Erythroblast (primary cell): ENCODE results near the gene SLC15A3.
A peak's percentile ranks its signal among the peaks of the same experiment; 100 is the strongest.

ENCODE experiments used
- DNase-seq, 2 experiments: peaks; one replicate each; lab custom pipeline; 2025; lab: John Stamatoyannopoulos, UW
- GATA1 ChIP-seq: IDR thresholded peaks from 2 replicates; pipeline ENCODE4 v1.6.1; 2011; ENCODE audit warnings: low read depth, mild to moderate bottlenecking, control low read depth, low read length, moderate library complexity
- POLR2A ChIP-seq: IDR thresholded peaks from 2 replicates; pipeline ENCODE4 v1.6.1; 2011; ENCODE audit warnings: mild to moderate bottlenecking, low read length

SLC15A3 gene

DNA sequence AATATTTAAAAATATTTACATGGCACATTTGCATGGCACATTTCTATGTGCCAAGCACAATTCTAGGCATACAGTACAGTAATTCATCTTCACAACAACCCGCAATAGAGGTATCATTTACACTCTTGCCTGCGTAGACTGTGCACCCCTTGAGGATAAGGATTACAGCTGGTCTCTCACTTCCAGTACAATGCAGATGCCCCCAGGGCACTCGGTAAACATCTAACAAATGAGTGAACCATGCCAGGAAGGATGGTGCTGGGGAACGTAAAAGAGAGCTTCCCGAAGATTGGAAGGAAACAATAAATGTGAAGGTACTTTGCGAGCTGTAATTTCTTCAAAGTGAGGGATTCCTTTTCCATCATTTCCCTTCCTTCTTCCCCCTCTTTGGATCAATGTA is 46.9 kb downstream of the SLC15A3 start:
- TF ChIP-seq GATA1 (no peak), POLR2A (no peak)
- no peak for DNase-seq

DNA sequence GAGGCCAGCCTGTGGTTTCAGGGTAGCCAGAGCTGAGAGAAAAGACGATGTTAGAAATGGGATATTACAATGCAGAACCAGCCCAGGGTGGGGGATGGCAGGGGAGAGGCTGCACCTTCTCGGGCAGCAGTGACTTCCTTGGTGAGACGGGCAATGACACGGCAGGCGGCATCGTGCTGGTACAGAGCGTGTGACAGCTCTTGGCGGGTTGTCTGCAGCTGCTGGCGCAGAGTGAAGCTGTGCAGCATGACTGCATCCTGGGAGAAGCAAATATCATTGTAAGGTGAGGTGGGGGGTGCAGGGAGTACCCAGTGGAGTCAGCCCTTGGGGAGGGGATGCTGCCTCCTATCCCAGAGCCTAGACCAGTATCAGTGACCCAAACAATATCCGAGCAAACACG is 49.4 kb downstream of the SLC15A3 start:
- TF ChIP-seq GATA1, result no peak
- TF ChIP-seq POLR2A, result no peak
- no peak for DNase-seq

DNA sequence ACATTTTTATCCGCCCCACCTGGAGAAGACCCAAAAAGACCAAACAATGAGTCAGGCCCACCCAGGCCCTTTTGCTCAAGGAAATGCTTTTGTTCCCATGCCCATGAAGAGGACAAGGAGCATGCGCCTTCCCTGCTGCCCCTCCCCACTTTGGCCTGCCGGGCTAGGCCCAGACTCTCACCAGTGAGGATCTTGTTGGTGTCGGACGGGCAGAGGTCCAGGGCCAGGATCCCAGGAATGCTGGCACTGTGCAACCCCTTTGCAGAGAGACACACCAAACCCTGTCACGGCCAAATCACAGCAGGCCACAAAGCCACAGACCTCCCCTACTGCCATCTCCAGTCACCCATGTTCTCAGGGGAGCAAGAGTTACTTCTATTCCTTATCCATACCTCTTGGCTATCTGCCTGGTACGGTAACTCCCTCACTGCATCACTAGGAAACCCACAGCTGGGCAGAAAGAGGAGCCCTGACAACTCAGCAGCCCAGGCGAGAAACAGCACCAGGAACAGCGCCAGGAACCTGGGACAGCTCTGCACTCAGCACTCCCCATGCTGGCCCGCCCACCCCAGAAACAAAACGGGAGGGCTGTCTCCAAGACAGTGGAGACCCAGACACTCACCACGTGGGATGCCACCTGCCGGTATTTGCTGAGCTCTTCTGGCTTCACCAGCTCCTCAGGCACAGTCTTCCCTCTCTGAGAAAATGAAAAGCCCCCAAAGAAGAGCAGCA is 51.1 kb downstream of the SLC15A3 start:
- TF ChIP-seq GATA1 (no peak), POLR2A (no peak)
- DNase-seq, result no peak

DNA sequence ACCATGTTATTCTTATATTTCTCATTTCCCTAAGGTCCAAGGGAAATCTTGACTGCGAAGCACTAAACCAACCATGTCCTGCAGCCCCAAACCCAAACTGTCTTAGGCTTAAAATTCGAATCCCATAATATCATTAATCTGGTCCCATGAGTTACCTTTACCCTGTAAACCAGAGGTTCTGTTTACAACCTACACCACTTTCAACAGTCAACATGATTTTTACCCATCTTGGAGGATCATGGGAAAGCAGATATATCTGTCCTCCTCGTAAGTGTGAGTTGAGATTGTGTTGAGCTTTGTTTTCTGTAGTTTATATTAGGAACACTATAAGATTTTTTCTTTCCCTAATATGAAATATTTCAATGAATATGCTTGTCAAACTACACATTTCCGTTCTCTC is 52.0 kb downstream of the SLC15A3 start:
- DNase-seq, result no peak
- TF ChIP-seq GATA1 (no peak), POLR2A (no peak)

DNA sequence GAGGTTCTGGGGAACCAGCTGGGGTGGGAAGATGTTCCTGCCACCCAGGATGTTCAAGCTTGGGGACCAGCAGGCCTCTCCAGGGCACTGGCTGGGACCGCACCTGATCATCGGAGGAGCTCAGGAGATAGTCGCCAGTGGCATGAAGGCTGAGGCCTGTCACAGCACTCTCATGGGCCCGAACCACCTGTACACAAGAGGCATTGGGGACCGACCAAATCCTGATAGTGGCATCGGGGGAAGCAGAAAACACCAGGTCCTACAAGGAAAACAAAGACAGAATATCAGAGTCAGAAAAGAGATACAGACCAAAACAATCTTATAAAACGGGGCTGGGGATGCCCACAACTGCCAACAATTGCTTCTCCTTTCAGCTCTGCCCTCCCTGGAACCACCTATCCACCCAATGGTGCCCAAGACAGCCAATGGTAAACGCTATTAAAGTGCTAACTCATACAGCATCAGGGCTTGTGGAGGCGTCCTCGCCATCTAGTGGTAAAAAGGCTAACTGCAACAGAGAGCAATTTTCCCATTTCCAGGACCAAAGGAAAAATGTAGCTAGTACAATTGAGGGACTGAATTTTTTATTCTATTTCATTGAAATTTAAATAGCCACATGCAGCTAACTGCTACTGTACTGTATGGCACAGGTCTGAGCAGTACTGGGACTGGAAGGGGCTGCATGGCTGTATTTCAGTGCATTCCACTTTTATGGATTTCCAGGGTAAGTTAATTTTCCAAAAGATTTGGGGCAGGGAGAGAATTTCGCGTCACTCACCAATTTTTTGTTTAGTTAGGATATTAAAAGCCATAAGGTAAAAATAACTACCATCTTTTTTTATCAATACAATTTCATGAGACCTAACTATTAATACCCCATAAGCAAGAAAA is 52.7 kb downstream of the SLC15A3 start:
- peak; percentile 78 to 85 for DNase-seq
- no peak for TF ChIP-seq POLR2A
- TF ChIP-seq GATA1, result no peak

DNA sequence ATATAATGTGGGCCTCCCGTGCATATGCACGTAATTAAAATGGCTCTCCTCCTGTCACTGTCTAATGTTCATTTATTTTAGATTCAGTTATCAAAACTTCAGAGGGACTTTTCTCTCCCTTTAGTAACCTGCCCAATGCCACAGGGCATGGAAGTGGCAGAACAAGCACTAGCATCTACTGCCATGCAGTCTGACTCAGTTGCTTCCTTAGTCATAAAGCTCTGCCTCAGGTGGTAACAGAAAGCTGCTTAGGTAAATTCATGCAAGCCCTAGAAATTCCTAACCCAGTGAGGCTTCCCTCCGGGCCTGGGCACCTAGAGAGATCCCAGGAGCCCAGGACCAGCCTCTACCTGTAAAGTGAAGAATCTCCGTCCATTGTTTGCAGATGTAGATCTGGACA is 54.5 kb downstream of the SLC15A3 start:
- DNase-seq, result no peak
- no peak for TF ChIP-seq POLR2A
- TF ChIP-seq GATA1, result no peak

DNA sequence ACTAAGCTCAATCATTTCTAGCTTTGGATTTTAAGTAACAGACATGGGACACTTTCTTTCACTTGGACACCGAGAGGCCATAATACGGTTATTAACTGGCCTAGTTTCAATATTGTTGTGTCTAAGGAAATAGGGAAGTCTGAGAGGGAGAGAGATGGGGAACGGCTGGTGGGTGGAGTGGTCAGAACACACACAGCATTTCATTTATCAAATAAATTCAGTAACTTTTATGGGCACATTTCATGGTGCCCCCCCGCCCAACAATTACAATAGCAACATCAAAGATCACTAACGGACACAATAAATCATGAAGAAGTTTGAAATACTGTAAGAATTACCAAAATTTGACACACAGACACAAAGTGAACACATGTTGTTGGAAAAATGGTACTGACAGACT is 56.3 kb downstream of the SLC15A3 start:
- TF ChIP-seq POLR2A (no peak), GATA1 (no peak)
- no peak for DNase-seq

DNA sequence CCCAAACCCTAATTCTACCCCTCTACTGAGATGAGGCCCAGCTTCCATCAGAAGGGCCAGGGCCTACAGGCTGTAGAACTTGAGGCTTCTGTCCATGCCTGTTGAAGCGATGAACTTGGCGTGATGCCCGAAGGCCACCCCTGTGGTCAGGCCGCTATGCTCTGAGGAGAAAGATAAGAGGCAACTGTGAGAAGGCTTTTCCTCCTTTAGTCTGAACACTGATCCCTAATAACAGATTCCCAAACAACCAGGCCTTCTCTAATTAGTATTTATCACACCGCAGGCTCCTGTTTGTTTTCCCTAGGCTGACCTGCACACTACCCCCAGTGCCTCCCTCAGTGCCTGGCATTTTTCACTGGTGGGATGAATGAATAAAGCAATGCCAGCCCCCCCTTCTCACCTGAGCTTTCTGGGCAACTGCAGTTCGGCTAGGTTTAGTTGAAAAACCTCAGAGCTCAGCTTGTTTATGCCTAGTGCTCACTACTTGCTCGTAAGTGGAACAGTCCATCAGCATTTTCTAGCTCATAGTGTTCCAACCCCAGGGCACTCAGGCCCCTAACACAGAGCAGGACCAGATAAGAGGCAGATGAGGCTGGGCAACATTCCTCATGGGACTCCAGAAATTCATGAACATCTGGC is 60.8 kb downstream of the SLC15A3 start:
- DNase-seq, result peak; percentile 88 to 90
- TF ChIP-seq POLR2A, result no peak
- TF ChIP-seq GATA1, result peak; percentile 8

DNA sequence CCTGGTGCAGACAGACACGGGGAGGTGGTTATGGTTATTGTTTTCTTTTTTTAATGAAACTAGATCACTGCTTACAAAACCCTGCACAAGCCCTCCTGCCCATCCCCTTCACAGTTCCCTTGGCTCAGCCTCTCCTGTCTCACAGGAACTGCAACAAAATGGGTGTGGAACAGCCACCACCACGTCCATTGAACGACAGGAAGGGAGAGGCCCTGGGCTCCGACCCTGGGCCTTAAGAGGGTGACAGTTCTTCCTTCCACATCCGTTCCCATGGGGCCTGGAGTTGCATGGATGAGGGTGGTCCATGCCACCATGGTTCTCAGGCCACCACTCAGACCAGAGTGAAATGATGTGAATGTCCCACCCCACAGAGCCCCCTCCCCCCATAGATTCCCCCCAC is 61.3 kb downstream of the SLC15A3 start:
- DNase-seq, result no peak
- no peak for TF ChIP-seq GATA1
- no peak for TF ChIP-seq POLR2A

DNA sequence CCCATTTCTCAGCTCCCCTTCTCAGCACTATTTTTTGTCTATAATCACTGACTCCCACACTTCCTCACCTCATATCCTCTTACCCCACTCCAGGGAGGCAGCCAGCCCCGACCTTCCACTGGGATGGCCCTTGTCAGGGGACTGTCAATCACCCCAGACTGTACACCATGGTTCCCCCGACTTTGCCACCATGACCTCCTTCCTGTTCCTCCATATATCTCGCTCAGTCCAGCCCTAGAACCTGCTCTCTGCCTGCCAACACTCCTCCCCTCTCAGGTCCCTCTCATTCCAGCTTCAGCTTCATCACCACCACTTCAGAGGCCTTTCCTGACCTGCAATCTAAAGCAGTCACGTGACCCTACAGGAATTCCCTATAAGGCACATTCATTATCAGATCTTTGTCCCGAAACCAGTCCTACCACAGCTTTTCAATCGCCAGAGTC is 62.1 kb downstream of the SLC15A3 start:
- TF ChIP-seq GATA1 (no peak), POLR2A (no peak)

DNA sequence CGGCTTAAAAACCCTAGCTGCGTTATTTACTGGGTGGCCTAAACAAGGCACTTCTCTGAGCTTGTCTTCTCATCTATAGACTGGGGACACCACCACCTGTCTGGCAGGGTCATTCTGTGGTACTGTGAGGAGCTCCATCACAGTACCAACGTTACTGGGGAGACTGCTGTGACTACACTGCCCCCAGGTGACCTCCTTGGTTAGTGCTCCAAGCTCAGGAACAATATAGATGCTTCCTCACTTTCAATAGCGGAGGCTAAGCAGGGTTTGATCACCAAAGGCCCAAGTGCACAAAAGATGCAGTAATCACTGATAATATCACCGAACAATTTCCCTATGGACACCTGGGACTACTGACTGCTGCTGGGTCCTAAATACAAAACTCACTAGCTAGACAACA is 64.4 kb downstream of the SLC15A3 start:
- DNase-seq, result peak; percentile 59 to 65
- TF ChIP-seq POLR2A (no peak), GATA1 (no peak)

More for the DNA sequence above, 62.1 kb downstream of the SLC15A3 start:
- DNase-seq, result no peak
